Left lung (tissue), 10 donors: ENCODE data around the gene DDC. TPM values are rescaled to one million over a fixed set of nuclear protein-coding genes. Genes with fewer than 3 reads are reported as not detected.

Experiments
- ATAC-seq: fragments of 200-7000 bp; cut with Tn5 transposase; one replicate; pipeline ENCODE4 v1.9.1; 2020; ENCODE audit warnings: moderate library complexity
- DNase-seq, 4 donors: peaks; one replicate each; pipeline ENCODE4 v3.0.0-alpha.2; 2013 to 2020
- H3K27ac ChIP-seq, 2 donors: fragments of 200-600 bp; sonication (generic) in 1 of 2; one replicate each; pipeline versions ENCODE4 v1.5.0 to v1.8.0; 2020 to 2021
- H3K27me3 ChIP-seq, 2 donors: fragments of 200-600 bp; sonication (generic) in 1 of 2; one replicate each; pipeline versions ENCODE4 v1.5.0 to v1.8.0; 2020 to 2021
- H3K36me3 ChIP-seq, 2 donors: fragments of 200-600 bp; sonication (generic) in 1 of 2; one replicate each; pipeline versions ENCODE4 v1.5.0 to v1.8.0; 2020 to 2021
- H3K4me1 ChIP-seq, 2 donors: fragments of 200-600 bp; one replicate each; pipeline ENCODE4 v1.8.0; 2021
- H3K4me3 ChIP-seq, 2 donors: fragments of 200-600 bp; sonication (generic) in 1 of 2; one replicate each; pipeline versions ENCODE4 v1.5.0 to v1.8.0; 2020 to 2021; ENCODE audit warnings: mild to moderate bottlenecking in 1 of 2
- H3K9me3 ChIP-seq, 2 donors: fragments of 200-600 bp; sonication (generic) in 1 of 2; one replicate each; pipeline versions ENCODE4 v1.5.0 to v1.8.0; 2020 to 2021
- intact Hi-C, 2 donors: fragments of 100-400 bp; cut with DNase I; formaldehyde crosslinking; loops; one replicate each; pipeline versions ENCODE4 v1.11.2 to v1.14.2; 2022
- polyA plus RNA-seq, 6 donors: library from polyadenylated mRNA; unstranded; fragments of 120-200 nt; gene quantifications; one replicate each; pipeline ENCODE4 v1.2.1, GENCODE V29; 2013; ENCODE audit not compliant: insufficient read length in 6 of 6
- total RNA-seq, 2 donors: library from RNA; stranded (reverse); fragmentation: NEBNext Ultra II Directional; extraction: Animal tissue kit (Norgen Biotek cat#: 25700); gene quantifications; one replicate each; pipeline ENCODE4 v1.2.1, GENCODE V29; 2021
- TF ChIP-seq, protein P1 (sequence below), 2 donors: fragments of 200-600 bp; sonication (generic) in 1 of 2; IDR thresholded peaks; one replicate each; pipeline versions ENCODE4 v1.5.0 to v1.8.0; 2021; ENCODE audit warnings: antibody characterized with exemption in 2 of 2
- donor health status: DM: no; HTN: yes; CAD: no.
- donor health status: DM: no; HTN: no; CAD: no.

The DDC gene
- total and polyA plus RNA-seq, 8 donors: 0.90 to 17.6 (median 9.2) TPM

DNA sequence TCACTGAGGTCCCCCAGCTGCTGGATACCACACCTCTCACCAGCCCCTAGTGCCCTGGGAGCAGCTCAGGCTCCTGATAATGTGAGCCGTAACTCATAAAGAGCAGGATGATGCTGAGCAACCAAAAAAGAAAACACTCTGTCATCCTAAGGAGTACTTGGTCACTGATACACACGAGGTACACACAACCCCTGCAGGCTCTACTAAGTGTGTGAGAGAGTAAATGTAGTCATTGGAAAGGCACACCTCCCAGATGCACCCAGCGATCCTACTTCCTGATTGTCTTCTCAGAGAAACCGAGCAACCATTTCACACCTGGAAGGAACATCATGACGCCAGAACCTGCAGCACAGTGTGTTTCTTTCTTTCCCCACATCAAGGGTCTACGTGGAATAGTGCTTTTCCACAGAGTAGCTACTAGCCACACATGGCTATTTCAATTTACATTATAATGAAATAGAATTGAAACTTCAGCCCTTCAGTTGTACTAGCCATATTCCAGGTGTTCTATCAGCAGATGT, 149.3 kb downstream of the DDC start:
- no peak overlapping the region for H3K4me3 ChIP-seq
- TF ChIP-seq, protein P1, sequence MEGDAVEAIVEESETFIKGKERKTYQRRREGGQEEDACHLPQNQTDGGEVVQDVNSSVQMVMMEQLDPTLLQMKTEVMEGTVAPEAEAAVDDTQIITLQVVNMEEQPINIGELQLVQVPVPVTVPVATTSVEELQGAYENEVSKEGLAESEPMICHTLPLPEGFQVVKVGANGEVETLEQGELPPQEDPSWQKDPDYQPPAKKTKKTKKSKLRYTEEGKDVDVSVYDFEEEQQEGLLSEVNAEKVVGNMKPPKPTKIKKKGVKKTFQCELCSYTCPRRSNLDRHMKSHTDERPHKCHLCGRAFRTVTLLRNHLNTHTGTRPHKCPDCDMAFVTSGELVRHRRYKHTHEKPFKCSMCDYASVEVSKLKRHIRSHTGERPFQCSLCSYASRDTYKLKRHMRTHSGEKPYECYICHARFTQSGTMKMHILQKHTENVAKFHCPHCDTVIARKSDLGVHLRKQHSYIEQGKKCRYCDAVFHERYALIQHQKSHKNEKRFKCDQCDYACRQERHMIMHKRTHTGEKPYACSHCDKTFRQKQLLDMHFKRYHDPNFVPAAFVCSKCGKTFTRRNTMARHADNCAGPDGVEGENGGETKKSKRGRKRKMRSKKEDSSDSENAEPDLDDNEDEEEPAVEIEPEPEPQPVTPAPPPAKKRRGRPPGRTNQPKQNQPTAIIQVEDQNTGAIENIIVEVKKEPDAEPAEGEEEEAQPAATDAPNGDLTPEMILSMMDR (IDR thresholded peaks at IDR 0.05): no peak
- no peak for DNase-seq
- H3K9me3 ChIP-seq: no peaks in the 10 kb centered on the region
- peak overlapping the region in 1 of 2 donors; percentile 79 for H3K27ac ChIP-seq
- H3K4me1 ChIP-seq: peaks cover 0 to 45% of the 10 kb centered on the region in 2 donors
- no peaks in the 10 kb centered on the region for H3K36me3 ChIP-seq
- intact Hi-C loops: no loop called here
- H3K27me3 ChIP-seq: no peaks in the 10 kb centered on the region
- ATAC-seq: no peak

DNA sequence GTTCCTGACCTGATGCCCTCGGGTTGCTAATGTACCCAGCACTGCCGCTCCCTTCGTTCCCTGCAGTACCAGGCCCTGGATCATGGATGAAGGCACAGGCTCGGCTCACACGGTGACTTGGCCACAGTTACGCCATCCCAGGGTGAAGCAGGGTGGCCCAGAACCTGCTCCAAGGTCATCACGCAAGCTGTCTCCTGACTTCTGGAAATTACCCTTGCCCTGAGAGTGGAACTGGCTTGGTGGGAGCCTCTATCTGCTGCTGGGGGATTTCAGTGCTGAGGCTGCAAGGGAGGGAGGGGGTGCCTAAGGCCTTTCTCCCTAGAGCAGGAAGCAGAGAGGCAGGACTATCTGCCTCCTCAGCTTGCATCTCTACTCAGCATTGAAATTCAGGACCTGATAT, 151.6 kb downstream of the DDC start:
- H3K9me3 ChIP-seq: no peaks in the 10 kb centered on the region
- no peak for ATAC-seq
- H3K27ac ChIP-seq: no peak overlapping the region
- TF ChIP-seq, protein P1 (IDR thresholded peaks at IDR 0.05): no peak
- no peak overlapping the region for H3K4me3 ChIP-seq
- H3K36me3 ChIP-seq: no peaks in the 10 kb centered on the region
- no peaks in the 10 kb centered on the region for H3K27me3 ChIP-seq
- peaks cover 0 to 66% of the 10 kb centered on the region in 2 donors for H3K4me1 ChIP-seq
- intact Hi-C loops: no loop called here
- DNase-seq: no peak

DNA sequence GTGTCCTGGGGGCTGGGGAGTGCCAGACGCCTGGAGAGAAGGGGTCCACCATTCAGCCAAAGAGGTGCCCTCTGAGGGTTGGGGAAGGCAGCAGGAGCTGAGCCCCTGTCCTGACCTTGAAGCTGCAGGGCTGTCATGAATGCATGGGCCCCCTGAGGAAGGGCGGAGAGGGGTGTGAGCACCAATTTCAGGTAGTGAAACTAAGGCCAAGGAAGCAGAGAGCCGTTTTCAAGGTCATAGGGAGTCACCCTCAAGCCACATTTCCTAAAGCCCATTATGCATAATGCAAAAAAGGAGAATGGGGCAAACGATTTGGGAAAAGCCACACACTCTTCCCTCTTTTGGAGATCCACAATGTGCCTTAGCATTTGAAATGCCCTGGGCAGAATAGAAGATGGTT, 152.2 kb downstream of the DDC start:
- no peaks in the 10 kb centered on the region for H3K27me3 ChIP-seq
- H3K4me3 ChIP-seq: no peak overlapping the region
- H3K9me3 ChIP-seq: no peaks in the 10 kb centered on the region
- peaks cover 0 to 66% of the 10 kb centered on the region in 2 donors for H3K4me1 ChIP-seq
- DNase-seq (no peak), ATAC-seq (no peak)
- TF ChIP-seq, protein P1 (IDR thresholded peaks at IDR 0.05): no peak
- H3K36me3 ChIP-seq: no peaks in the 10 kb centered on the region
- intact Hi-C loops: no loop called here
- no peak overlapping the region for H3K27ac ChIP-seq

DNA sequence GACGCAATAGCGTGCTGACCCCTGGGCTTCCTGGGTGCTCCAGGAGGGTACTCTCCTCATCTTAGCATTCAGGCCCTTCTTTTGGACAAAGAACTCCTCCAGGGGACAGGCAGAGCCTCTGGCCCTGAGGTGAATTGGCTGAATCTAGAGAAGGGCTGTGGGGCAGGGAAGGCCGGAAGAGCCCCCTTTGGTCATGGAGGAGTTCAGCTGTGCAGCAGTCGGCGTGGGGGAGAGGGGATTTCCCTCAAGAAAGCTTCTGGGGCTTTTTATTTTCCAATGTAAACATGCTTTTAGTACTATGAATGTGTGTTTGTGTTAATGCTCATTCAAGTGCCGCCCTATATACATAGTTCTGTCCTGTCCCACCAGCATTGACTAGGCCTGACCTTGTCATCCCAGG, 153.9 kb downstream of the DDC start:
- Histone ChIP-seq H3K36me3 (no peaks in the 10 kb centered on the region), H3K27ac (no peak overlapping the region), H3K4me3 (no peak overlapping the region), H3K27me3 (peaks cover 0 to 6% of the 10 kb centered on the region in 2 donors), H3K4me1 (peaks cover 0 to 53% of the 10 kb centered on the region in 2 donors), H3K9me3 (no peaks in the 10 kb centered on the region)
- DNase-seq (no peak), ATAC-seq (no peak)
- intact Hi-C loops: no loop called here
- TF ChIP-seq, protein P1 (IDR thresholded peaks at IDR 0.05): no peak

DNA sequence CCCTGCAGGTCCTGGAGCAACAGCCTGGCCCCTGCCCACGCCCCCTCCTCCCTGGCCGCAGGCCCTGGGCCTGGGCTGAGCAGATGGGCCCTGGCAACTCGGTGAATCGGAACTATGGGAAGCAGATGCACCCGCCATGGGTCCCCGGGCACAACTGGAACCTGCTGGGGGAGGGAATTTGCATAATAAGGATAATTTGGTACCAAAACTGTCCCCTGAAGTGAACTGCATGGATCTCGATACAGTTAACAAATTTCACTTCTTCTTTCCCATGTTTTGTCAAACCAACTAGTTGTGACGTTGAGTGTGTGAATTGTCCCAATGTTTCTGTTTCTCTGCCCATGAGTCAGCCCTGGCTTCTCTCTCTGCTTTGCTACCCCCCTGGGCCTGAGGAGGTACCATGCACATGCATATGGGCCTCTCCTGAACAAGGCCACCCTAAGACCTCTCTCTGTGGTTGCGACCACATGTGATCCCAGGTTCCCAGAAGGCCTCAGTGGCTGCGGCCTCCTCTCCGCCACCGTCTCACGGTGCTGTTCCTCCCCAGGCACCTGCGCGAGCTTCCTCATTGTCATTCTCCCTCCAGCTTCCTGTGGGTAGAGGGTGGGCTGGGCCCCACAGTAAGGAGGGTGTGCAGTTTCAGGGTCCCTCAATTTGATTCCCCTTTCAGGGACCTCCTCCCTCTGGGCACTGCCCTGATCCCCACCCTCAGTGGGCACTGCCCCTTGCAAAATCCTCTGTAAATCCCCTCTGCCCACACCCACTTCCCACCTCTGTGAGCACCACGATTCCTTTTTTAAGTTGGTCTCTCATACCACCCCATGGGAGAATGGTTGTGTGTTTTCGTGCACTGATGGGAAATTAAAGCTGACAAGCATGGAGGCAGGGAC, 155.1 kb downstream of the DDC start:
- no peak overlapping the region for H3K4me3 ChIP-seq
- intact Hi-C loops: no loop called here

More for the DNA sequence above, 155.1 kb downstream of the DDC start:
- Histone ChIP-seq H3K36me3 (no peaks in the 10 kb centered on the region), H3K27ac (no peak overlapping the region), H3K9me3 (no peaks in the 10 kb centered on the region), H3K4me1 (peaks cover 0 to 46% of the 10 kb centered on the region in 2 donors), H3K27me3 (peaks cover 0 to 6% of the 10 kb centered on the region in 2 donors)
- TF ChIP-seq, protein P1 (IDR thresholded peaks at IDR 0.05): no peak
- ATAC-seq (peak; percentile 39), DNase-seq (no peak)
